Measurements from ENCODE around the gene FSHR.

DNA sequence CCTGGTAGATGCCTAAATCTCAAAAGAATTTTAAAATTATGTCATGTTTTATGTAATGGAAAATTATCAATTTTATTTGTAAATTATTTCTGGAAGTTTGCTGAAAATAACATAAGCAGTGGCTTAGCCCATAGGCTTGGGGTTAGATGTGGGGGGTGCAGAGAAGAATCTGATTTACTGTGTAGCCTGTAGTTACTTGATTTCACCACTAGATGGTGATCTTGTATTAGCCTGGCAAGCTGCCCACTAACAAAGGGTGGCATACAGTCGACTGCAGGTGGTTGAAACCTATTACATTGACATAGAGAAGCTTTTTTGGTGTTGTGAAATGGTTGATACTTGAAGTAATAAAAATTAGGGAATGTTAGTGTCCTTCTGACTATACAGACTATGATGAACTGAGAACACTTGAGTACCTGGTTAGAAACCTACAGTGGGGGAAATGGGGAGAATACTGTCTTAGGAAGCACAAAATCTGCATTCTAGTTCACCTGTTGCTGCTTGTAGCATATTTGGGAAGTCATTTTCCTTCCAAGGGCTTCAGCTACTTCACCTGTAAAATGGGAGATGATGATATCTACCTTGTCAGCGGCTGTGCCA lies 207.8 kb downstream of the FSHR start:
- TF ChIP-seq, protein P1, sequence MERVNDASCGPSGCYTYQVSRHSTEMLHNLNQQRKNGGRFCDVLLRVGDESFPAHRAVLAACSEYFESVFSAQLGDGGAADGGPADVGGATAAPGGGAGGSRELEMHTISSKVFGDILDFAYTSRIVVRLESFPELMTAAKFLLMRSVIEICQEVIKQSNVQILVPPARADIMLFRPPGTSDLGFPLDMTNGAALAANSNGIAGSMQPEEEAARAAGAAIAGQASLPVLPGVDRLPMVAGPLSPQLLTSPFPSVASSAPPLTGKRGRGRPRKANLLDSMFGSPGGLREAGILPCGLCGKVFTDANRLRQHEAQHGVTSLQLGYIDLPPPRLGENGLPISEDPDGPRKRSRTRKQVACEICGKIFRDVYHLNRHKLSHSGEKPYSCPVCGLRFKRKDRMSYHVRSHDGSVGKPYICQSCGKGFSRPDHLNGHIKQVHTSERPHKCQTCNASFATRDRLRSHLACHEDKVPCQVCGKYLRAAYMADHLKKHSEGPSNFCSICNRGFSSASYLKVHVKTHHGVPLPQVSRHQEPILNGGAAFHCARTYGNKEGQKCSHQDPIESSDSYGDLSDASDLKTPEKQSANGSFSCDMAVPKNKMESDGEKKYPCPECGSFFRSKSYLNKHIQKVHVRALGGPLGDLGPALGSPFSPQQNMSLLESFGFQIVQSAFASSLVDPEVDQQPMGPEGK (CRISPR knock-in tag; IDR thresholded peaks at IDR 0.05; ENCODE audit: borderline replicate concordance) = no peak
- TF ChIP-seq BACH2 (CRISPR knock-in tag; IDR thresholded peaks at IDR 0.05; ENCODE audit: borderline replicate concordance) (no peak), ZFP30 (CRISPR knock-in tag; IDR thresholded peaks at IDR 0.05) (no peak), ISL1 (CRISPR knock-in tag; IDR thresholded peaks at IDR 0.05) (no peak), ZFP3 (CRISPR knock-in tag; IDR thresholded peaks at IDR 0.05) (no peak), GLIS3 (CRISPR knock-in tag; IDR thresholded peaks at IDR 0.05) (no peak)
- TF ChIP-seq, protein P2, sequence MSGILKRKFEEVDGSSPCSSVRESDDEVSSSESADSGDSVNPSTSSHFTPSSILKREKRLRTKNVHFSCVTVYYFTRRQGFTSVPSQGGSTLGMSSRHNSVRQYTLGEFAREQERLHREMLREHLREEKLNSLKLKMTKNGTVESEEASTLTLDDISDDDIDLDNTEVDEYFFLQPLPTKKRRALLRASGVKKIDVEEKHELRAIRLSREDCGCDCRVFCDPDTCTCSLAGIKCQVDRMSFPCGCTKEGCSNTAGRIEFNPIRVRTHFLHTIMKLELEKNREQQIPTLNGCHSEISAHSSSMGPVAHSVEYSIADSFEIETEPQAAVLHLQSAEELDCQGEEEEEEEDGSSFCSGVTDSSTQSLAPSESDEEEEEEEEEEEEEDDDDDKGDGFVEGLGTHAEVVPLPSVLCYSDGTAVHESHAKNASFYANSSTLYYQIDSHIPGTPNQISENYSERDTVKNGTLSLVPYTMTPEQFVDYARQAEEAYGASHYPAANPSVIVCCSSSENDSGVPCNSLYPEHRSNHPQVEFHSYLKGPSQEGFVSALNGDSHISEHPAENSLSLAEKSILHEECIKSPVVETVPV (CRISPR knock-in tag; IDR thresholded peaks at IDR 0.05) = no peak

Data from SK-N-SH treated with all-trans-retinoic acid at 6 μM for 48 hours (cell line).